NCI-H2196 treated with DMSO at 0.1 percent for 48 hours (cell line): ENCODE data around the gene ARHGAP26.

Experiments used
- DNase-seq: peaks from one replicate; lab custom pipeline; 2025; ENCODE audit not compliant: unreplicated experiment; lab: John Stamatoyannopoulos, UW

The ARHGAP26 gene

DNA sequence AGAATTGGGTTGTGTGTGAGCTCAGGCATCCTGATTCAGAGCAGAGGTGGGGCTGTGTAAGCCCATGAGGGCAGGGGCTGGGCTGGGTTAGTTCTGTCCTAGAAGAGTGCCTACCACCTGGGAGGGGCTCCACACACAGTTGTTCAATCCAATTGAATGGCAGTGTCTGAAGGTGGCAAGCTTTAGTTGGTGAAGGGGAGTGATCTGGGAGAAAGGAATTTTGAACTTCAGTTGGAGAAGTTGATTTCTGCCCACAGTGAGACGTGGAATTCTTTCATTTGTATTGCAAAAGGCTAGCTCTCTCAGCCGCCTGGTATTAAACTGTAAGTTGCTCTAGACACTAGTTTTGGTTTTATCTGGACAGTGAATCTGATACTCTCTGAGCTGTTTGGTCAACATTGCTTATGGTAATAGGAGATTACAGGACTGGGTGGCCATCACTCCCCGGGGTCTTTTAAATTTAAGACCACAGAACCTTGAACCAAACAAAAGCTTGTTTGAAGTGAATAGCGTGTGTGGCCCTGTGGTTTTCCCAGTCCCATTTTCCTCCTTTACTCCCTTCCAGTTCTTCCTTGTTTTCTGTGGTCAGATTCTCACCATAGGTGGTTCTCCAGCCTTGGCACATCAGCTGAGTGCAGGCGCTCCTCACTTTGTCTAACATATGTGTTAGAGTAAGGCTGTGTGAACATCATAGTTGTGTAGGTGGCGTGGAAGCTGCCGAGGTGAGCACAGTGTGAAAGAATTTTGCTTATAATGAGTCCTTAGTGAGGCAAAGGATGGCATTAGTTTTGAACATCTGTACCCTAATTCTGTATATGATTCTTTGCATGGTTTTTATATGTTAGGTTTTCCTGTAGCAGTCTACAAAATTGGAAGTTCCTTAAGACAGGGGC is 78.0 kb downstream of the ARHGAP26 start:
- DNase-seq, result no peak

DNA sequence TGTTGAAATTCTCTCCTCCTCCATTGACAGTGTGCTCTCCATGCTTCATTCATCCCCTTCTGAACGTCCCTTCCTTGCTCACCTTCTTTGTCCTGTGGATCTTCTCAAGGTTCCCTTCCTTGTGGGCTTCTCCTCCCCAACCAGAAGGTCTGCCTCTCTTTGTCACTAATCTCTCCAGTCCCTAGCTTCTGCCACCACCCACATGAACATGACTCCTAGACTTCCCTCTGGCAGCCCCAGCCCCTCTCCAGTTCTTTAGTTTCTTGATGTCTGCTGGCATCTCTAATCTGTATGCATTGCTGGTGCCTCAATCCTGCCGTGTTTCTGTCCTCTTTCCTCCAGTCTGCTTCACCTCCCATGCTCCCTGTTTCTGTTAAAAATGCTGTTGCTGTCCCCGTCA is 79.3 kb downstream of the ARHGAP26 start:
- DNase-seq, result no peak

GRCh38 chr5:142849880-142850279 is 79.7 kb downstream of the ARHGAP26 start:
- DNase-seq, result no peak

DNA sequence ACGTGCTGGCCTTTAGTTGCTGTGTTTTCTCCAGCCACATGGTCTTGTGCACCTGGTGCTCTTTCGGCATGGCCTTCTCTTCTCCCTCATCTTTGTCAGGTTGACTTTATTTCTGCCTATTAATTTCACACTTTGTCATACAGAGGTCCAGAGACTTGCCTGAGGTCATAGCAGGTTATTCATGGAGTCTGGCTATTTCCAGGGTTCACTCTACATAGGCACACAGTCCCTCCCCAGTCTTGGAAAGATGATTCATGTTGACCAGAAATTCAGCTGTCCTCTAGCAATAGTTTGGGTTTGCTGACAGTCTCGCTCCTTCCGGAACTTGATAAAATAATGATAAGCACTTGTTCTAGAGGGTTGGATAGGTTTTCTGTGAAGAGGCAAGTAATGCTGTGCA is 81.6 kb downstream of the ARHGAP26 start:
- DNase-seq, result no peak

DNA sequence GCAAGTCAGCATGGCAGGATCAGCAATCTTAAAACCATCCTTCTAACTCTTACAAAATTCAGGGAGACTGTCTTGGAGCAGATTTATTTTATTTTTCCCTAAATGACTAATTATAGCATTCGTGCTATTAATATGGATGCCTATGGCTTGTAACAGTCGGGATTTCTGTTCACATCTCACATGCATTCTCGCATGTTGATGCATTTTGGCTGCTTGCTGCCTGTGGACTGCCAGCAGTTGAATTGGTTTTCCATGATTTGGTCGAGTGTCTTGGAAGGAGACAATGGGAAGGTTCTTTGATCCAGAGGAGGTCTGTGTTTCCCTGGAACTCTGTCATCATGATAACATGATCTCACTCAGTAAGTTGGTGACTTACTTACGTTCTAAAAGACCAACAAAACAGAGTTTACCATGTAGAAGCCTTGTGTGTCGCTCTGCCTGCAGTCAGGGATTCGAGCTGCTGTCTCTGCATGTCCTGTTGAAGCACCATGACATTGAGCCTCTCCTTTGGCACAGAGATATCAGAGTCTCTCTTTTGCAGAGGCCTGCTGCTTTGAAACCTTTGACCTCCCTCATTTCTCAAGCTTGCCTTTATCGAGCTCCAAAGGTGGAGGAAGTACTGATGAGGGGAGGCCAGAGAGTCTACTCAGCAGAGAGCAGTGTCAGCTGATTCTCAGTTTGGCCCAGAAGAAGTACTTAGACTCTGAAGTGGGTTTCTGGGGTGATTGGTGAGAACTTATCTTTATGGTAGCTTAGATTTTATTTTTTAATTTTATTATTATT is 82.4 kb downstream of the ARHGAP26 start:
- DNase-seq, result no peak

DNA sequence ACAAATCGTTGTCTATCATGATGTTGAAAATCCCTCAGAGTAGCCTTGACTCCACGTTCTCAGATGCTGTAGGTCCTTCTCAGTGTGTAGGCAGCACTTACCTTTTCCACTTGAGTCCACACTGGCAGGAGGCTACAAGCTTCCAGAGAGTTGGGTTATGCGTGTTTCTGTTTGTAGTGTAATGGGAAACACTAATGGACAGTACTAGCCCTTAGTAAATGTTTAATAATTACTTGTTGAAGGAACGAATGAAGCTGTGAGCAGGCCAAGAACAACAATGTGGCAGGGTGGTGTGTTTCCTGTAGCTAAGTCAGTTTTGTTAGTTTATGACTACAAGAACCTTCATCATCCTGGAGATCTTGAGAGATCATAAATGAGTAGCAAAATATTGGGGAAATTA is 83.5 kb downstream of the ARHGAP26 start:
- no peak for DNase-seq

DNA sequence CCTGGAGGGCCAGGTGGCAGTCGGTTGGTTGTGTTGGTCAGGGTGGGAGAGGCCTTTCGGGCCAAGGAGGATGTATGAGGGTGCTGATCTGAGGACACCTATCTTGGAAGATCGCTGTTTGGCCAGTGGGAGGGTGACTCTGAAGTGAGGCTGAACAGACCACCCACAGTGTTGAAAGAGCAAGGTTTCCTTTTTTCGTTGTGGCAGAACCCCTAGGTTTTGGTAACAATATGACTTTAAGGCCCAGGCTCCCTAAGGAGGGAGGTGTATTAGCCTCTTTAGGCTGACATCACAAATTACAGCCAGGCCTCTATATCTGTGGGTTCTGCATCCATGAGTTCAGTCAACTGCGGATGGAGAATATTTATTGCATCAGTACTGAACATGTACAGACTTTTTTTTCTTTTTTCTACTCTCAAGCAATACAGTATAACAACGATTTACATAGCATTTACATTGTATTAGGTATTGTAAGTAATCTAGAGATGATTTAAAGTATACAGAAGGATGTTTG is 86.1 kb downstream of the ARHGAP26 start:
- DNase-seq, result no peak

GRCh38 chr5:142857405-142857804 is 87.2 kb downstream of the ARHGAP26 start:
- no peak for DNase-seq

DNA sequence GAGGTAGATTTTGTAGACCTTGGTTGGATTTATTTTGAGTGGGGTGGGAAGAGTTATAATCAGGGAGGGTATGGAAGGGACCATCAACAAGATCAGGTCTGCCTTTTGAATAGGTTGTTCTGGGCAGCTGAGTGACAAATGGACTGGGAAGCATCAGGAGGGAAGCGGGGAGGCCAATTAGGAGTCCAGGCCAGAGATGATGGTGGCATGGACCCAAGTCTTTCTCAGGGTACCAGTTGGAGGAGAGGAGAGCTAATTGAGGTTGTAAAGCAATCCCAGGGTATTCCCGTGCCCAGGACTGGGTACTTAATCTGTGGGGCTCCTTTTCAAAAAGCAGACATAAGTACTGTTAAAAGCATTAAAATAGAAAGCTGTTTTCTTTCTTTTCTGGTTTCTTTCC is 88.9 kb downstream of the ARHGAP26 start:
- DNase-seq, result no peak

DNA sequence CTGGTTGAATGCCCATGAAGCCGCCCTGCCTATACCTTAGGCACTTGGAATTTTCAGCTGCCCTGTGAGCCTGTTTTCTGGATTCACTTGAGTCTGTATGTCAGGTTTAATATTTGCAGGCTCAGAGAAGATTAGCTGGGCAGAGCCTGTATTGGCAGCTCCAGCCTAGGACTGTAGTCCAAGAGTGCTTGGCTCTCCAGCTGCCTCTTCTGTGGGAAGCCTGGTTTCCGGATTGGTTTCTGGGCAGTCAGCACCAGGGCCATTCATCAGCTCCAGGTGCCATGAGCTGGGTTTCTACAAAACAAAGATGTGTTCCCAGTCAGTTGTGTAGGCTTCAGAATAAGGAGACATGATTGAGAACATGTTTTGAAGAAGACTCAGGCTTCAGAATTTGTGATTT is 90.1 kb downstream of the ARHGAP26 start:
- DNase-seq, result no peak

- no peak for DNase-seq
Observed at GRCh38 chr5:142861011-142861410, 90.8 kb downstream of the ARHGAP26 start.

DNA sequence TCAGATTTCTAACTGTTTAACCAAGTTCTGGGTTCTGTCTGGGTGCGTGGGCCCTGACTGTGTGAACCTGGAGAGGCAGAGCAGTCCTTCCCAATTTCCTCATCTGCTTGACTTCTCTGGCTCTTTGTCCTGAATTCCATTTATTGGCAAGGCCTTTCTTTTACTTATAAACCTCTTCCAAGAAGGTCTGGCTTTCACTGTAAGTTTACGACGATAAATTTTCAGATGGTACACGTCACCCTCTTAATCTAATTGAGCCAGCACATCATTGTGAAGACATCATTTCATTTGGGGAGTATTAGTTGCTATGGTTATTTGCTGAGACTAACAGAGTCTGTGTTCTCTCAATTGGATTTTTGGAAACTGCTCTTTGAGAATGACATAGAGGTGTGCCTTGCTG is 92.4 kb downstream of the ARHGAP26 start:
- no peak for DNase-seq

DNA sequence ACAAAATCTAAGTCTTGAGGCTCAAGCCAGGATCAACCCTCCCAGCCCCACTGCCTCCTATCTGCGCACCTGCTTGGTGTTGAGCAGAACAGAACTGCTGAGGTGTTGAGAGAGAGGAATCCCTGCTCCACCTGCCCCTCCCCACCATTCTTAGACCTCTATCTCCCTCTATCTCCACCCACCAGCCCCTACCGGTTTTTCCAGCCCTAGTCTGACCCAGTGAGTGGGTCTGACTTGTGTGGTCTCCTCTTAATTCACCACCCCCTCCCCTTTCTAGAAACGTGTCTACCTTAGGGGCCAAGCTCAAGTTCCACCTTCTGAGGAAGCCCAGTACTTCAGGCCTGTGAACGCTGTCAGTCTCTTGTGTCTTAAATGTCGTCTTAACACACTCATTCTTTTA is 93.7 kb downstream of the ARHGAP26 start:
- DNase-seq, result no peak

- DNase-seq, result no peak
Observed at GRCh38 chr5:142864290-142865260, 94.4 kb downstream of the ARHGAP26 start.

DNA sequence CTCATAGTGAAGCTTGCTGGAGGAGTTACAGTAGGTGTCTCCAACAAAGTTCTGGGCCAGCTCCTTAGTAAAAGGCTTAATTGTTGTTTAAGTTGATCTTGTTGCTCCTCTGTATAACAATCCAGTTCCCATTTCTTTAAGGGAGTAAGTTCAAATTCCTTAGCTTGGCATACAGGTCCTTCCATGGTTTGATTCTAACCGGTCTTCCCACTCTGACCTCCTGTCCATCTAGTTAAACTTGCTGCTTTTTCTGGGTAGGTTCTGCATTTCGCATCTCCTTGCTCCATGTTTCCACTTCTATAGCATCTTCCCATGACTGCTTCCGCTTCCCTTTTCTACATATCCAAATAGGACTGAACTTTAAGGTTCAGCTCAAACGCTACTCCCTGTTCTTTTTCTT is 95.5 kb downstream of the ARHGAP26 start:
- DNase-seq, result no peak

DNA sequence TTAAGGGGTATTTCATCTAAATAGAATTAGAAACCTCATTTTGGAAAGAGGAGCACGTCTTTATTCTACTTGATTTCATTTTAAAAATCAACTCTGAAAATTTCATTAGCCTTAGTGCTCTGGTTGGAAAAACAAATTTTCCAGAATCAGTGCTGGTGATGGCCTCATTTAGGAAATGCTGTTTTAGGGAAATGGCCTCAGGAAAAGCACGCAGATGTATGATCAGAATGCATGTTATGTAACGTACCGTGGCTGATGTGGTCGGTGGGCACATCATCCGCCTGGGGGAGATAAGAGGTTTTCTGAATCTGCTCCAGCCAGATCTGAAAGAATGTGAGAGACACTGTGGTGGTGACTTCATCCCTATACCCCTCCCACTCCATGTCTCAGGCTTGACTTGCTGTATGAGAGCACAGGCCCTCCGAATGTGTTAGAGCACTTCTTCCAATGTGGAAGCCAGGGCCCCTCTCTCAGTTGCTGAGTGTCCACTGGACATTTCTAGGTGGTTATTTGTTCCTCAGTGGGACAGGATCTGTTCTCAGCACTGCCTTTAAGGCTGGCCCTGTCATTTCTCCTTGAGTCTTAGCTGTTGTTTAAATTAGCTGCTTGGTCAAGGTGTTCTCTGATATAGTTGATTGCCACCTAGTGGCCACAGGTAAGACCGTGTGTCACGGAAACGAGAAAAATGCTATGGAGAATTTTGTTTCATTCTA is 96.5 kb downstream of the ARHGAP26 start:
- peak; percentile 49 for DNase-seq

- DNase-seq, result peak; percentile 45
Observed at GRCh38 chr5:142869886-142870285, 99.7 kb downstream of the ARHGAP26 start.

- DNase-seq, result peak; percentile 55
Observed at GRCh38 chr5:142870532-142871362, 100.6 kb downstream of the ARHGAP26 start.
